ENCODE data around the gene C6orf136.

The C6orf136 gene

DNA sequence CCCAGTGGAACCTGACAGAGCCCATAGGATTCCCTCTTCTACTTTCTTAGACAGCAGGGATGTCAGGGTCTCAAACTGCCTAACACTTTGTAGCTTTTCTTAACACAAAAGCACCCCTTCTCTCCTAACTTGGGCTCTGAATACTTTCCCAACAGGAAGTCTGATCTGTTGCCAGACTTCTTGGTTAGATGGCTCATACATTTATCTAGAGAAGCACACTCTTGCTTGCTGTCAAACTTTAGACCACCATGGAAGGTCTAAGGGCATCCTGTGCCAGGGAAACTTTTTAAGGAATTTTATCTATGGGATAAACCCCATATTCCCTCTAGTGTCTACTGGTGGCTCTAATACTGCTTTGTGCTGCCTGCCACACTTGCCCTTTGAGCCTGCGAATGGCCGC lies 3.3 kb upstream of the C6orf136 start:
- TF ChIP-seq, protein P1, sequence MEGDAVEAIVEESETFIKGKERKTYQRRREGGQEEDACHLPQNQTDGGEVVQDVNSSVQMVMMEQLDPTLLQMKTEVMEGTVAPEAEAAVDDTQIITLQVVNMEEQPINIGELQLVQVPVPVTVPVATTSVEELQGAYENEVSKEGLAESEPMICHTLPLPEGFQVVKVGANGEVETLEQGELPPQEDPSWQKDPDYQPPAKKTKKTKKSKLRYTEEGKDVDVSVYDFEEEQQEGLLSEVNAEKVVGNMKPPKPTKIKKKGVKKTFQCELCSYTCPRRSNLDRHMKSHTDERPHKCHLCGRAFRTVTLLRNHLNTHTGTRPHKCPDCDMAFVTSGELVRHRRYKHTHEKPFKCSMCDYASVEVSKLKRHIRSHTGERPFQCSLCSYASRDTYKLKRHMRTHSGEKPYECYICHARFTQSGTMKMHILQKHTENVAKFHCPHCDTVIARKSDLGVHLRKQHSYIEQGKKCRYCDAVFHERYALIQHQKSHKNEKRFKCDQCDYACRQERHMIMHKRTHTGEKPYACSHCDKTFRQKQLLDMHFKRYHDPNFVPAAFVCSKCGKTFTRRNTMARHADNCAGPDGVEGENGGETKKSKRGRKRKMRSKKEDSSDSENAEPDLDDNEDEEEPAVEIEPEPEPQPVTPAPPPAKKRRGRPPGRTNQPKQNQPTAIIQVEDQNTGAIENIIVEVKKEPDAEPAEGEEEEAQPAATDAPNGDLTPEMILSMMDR (conservative IDR thresholded peaks at IDR 0.05; ENCODE audit: low read depth): no peak
- ChIA-PET POLR2A (ENCODE audit: low non-redundant PET) (no interaction called here), CTCF (no interaction called here)
- H3K27ac ChIP-seq: no peak overlapping the region
- DNase-seq (ENCODE audit: low spot score): no peak

DNA sequence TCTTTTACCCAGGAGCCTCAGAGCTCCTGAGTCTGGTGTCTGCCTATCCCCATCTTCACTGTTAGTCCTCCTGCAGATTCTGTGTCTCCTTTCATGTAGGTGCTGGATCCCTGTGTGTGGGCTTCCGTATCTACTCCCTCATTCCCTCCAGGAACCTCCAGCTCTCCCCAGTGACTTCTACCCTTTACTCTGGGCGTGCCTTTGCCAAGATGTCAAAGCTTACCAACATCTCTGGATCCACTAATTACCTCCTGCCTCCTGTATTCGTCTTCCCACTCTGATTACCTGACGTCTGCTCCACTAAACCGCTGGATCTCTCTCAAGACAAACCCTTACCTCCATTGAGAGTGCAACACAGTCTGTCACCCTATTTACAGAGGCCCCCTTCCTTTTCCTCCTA lies 2.2 kb upstream of the C6orf136 start:
- ChIA-PET CTCF (no interaction called here), POLR2A (ENCODE audit: low non-redundant PET) (no interaction called here)
- no peak for DNase-seq (ENCODE audit: low spot score)
- H3K27ac ChIP-seq: no peak overlapping the region
- TF ChIP-seq, protein P1 (conservative IDR thresholded peaks at IDR 0.05; ENCODE audit: low read depth): no peak

DNA sequence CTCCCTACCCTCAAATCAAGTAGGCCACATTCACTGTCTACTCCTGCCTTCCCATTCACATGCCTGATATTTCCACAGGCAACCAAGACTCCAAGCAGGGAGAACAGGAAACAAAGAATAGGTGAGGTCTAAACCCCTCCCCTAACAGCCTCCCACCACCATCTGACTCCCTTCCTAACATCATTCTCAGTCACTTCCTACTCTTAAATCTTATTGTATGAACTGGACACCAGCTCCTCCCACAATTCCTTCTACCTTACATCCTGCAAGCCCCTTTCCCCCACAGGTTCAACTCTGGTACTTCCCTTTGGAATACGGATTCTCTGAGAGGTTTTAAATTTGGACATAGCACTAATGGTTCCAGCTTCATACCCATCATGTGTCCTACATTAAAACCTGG lies 944 bp upstream of the C6orf136 start:
- DNase-seq (ENCODE audit: low spot score): no peak
- POLR2A ChIA-PET (ENCODE audit: low non-redundant PET): interaction anchor here (1.1 kb wide), 1 partner anchor 32 kb away, joined by 3 read pairs; no protein-coding TSS in a partner anchor
- CTCF ChIA-PET: interaction anchor here (0.6 to 1.0 kb wide), 3 partner anchors 11 to 76 kb away, joined by 3 to 4 read pairs (median 3); no protein-coding TSS in a partner anchor
- TF ChIP-seq, protein P1 (conservative IDR thresholded peaks at IDR 0.05; ENCODE audit: low read depth): no peak
- H3K27ac ChIP-seq: peak overlapping the region; percentile 91; the same call in 1 of the 2 replicates

DNA sequence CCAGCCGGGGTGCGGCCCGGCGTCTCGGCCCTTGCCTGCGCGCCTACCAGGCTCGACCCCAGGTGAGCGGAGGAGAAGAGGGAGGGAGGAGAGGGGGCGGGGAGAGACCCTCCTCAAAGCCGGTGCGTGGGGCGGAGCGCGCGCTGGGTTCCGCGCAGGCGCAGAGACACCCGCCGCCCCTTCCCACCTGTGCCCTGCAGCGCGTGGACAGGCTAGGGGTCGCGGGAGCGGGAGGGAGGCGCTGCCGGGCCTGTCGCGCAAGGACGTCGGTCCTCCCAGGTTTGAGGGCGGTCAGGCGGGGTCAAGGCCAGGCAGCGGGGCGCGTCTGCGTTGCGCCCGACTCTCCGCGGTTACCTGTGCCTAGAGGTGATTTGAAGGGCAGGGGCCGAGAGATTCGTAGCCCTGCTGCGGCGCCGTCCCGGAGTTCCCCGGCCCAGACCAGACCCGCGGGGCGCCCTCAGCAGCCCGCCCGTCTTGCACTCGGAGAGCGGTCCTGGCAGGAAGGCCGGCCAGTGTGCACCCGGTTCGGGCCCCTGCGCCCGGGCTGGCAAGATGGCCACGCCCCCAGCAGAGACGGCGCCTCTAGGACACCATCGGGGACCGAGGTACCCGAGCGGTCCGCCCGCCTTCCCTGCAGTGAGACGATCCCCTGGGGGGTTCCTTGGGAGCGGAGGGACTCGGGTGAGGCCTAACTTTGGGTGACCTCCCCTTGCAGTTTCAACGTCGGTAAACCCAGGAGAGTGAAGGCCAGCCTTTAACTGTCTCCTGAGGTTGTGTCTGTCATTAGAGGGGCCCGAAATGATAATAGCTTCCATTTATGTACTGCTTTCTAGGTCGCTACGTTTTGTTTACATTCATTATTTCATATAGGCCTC lies 546 bp downstream of the C6orf136 start:
- CTCF ChIA-PET: interaction anchor here (0.9 kb wide), 1 partner anchor 80 kb away, joined by 5 read pairs; no protein-coding TSS in a partner anchor
- TF ChIP-seq, protein P1 (conservative IDR thresholded peaks at IDR 0.05; ENCODE audit: low read depth): no peak
- peak; percentile 50 for DNase-seq (ENCODE audit: low spot score)
- peak overlapping the region; percentile 91 for H3K27ac ChIP-seq
- POLR2A ChIA-PET (ENCODE audit: low non-redundant PET): no interaction called here

DNA sequence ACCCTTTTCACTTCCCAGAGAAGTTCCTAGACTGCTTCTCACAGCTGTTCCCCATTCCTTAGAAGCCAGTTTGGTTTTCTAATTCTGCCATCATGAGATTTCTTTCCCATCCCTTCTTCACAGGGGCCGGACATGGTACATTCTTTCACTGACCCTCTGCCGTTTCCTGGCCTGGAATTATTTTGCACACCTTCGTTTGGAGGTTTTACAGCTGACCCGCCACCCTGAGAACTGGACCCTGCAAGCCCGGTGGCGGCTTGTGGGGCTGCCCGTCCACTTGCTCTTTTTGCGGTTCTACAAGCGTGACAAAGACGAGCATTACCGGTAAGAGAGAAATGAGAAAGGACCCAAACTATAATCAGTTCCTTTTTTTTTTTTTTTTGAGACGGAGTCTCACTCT lies 4.2 kb downstream of the C6orf136 start:
- POLR2A ChIA-PET (ENCODE audit: low non-redundant PET): no interaction called here
- H3K27ac ChIP-seq: 0 out of 2 replicates have a peak overlapping the region, but pooled peaks have one; percentile 12
- CTCF ChIA-PET: interaction anchor here (0.7 kb wide), 2 partner anchors 29 to 226 kb away, joined by 4 read pairs; no protein-coding TSS in a partner anchor
- no peak for DNase-seq (ENCODE audit: low spot score)
- TF ChIP-seq, protein P1 (conservative IDR thresholded peaks at IDR 0.05; ENCODE audit: low read depth): no peak

DNA sequence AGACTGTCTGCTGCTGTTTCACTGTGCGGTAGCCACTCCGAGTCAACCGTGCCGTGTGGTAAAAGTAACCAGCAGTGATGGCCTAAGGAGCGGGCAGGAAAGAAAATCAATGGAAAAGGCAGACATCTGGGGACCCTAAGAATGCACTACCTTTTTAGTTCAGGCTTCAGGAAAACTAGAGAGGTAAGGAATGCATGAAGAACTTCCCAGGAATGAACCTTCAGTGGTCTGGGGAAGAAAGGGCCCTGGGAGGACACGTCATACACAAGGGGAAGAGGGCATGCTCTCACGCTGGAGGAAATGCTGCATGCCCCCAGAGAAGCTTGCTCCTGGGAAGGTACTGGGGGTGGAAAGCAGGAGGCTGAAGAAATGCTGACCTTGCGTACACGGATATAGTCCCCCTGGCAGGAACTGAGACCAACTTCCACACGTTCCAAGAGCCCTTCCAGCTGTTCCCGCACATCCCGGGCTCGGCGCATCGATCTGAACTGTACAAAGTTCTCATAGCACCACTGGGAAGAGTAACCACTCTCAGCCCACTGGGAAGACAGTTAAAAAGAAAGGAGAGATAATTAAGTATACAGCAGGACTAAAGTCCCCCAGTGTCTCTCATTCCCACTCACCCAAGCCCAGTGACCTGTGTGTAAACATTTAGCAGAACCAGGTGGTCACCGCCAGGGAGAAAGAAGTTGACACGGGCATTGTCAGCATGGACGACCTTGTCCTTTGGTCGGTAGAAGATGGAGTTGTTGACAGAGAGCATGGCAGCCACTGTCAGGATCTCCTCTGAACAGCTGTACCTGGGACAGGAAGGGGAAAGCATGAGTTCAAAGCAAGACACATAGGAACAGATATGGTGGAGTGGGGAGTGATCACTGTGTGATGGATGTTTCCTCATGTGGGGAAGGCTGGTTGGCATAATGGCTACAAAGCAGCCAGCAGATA lies 8.1 kb downstream of the C6orf136 start:
- H3K27ac ChIP-seq: peak overlapping the region; percentile 7; the same call in 1 of the 2 replicates
- no peak for DNase-seq (ENCODE audit: low spot score)
- ChIA-PET CTCF (interaction anchor here (0.6 kb wide), 1 partner anchor 15 kb away, joined by 3 read pairs; no protein-coding TSS in a partner anchor), POLR2A (ENCODE audit: low non-redundant PET) (no interaction called here)
- TF ChIP-seq, protein P1 (conservative IDR thresholded peaks at IDR 0.05; ENCODE audit: low read depth): no peak
